Transverse colon (tissue), 4 donors: ENCODE data around the gene RPS6KC1. TPM values are rescaled to one million over a fixed set of nuclear protein-coding genes. Genes with fewer than 3 reads are reported as not detected.
"Not testable (repeated sequence)": the region's sequence is repeated elsewhere in the genome, so short reads cannot be mapped to it uniquely, and the experiment has no call there.

ENCODE experiments used
- DNase-seq: peaks from one replicate; pipeline ENCODE4 v3.0.0-alpha.2; 2019
- H3K27ac ChIP-seq, 4 donors: fragments of 200-600 bp; sonication (generic); 2 replicates each; pipeline ENCODE4 v1.5.1; 2016 to 2018; ENCODE audit warnings: inconsistent platforms in 4 of 4
- H3K27me3 ChIP-seq: fragments of 200-600 bp; sonication (generic); 2 replicates; pipeline ENCODE4 v1.5.1; 2017; ENCODE audit warnings: inconsistent platforms
- H3K36me3 ChIP-seq, 4 donors: fragments of 200-600 bp; sonication (generic); 2 replicates each; pipeline ENCODE4 v1.5.1; 2017 to 2019; ENCODE audit warnings: inconsistent platforms in 4 of 4
- H3K4me1 ChIP-seq, 4 donors: fragments of 200-600 bp; sonication (generic); 2 replicates each; pipeline ENCODE4 v1.5.1; 2017 to 2020; ENCODE audit warnings: inconsistent platforms in 4 of 4
- H3K4me3 ChIP-seq, 4 donors: fragments of 200-600 bp; sonication (generic); 1 replicate in 1 of 4; 2 replicates in 3 of 4; pipeline versions ENCODE4 v1.5.1 to v1.6.1; 2017 to 2019; ENCODE audit warnings: inconsistent platforms in 4 of 4
- H3K9me3 ChIP-seq, 2 donors: fragments of 200-600 bp; sonication (generic); 2 replicates each; pipeline ENCODE4 v1.5.1; 2017 to 2019; ENCODE audit warnings: inconsistent platforms in 2 of 2
- CTCF ChIP-seq, 5 experiments: fragments of 200-600 bp in 3 of 5; fragments of 450-650 bp in 2 of 5; sonication (generic) in 3 of 5; IDR thresholded peaks; 1 replicate in 2 of 5; 2 replicates in 3 of 5; pipeline ENCODE4 v1.5.1; 2016 to 2017; ENCODE audit warnings: antibody characterized with exemption in 5 of 5, inconsistent platforms in 3 of 5, mild to moderate bottlenecking in 2 of 5, moderate library complexity in 1 of 5
- EP300 ChIP-seq: sonication (generic); formaldehyde crosslinking; IDR thresholded peaks from one replicate; pipeline ENCODE4 v1.6.1; 2017; ENCODE audit warnings: antibody characterized with exemption, low read depth
- POLR2A ChIP-seq: fragments of 450-650 bp; IDR thresholded peaks from one replicate; pipeline ENCODE4 v1.6.1; 2016; ENCODE audit warnings: antibody characterized with exemption, mild to moderate bottlenecking, moderate library complexity
- POLR2AphosphoS5 ChIP-seq, 3 donors: sonication (generic); formaldehyde crosslinking; IDR thresholded peaks; one replicate each; pipeline ENCODE4 v1.6.1; 2016; ENCODE audit warnings: antibody characterized with exemption in 3 of 3
- WGBS, 2 donors: methylation state at CpG; one replicate each; pipeline ENCODE4 v1.1.5; 2018; ENCODE audit warnings: low coverage in 1 of 2; 5-methylcytosine and 5-hydroxymethylcytosine counted together
- in situ Hi-C, 4 donors: fragments of 200-750 bp; cut with MboI; loops; one replicate each; pipeline versions ENCODE4 v1.15.0 to v1.15.1; 2017; ENCODE audit warnings: low sequenced_read_pairs in 3 of 4, low pct_ligation_motif_present in 1 of 4, low pct_unique_long_range_greater_than_20kb in 1 of 4
- intact Hi-C: fragments of 100-400 bp; cut with DNase I; formaldehyde crosslinking; loops from one replicate; pipeline ENCODE4 v1.15.1; 2023; ENCODE audit warnings: low total_unique reads
- total RNA-seq, 4 donors: library from RNA; depleted of rRNA; stranded (reverse); fragments of >200 nt; gene quantifications; one replicate each; pipeline ENCODE4 v1.1.0, GENCODE V29; 2016

RPS6KC1 gene
- total RNA-seq, 4 donors from 2014 or later: 11.5 to 20.3 (median 14.0) TPM

- intact Hi-C loops: no loop called here
- H3K27ac ChIP-seq: no peak overlapping the region
- in situ Hi-C loops: no loop called here
- no peaks in the 10 kb centered on the region for H3K9me3 ChIP-seq
- no peak for DNase-seq
- no peaks in the 10 kb centered on the region for H3K4me1 ChIP-seq
- TF ChIP-seq CTCF (IDR thresholded peaks at IDR 0.05): no peak
- no peak for TF ChIP-seq EP300
- no peak for TF ChIP-seq POLR2AphosphoS5 (IDR thresholded peaks at IDR 0.05)
- TF ChIP-seq POLR2A: no peak
- H3K27me3 ChIP-seq: no peaks in the 10 kb centered on the region
- peaks cover 0 to 15% (median 0%) of the 10 kb centered on the region in 4 donors for H3K36me3 ChIP-seq
- no peak overlapping the region for H3K4me3 ChIP-seq
- 96 to 97% methylated on average over 3 of the region's 3 CpGs for WGBS, 2 donors
Measured at GRCh38 chr1:213200630-213201029, 149.6 kb downstream of the RPS6KC1 start.

GRCh38 chr1:213201380-213202155 is 150.5 kb downstream of the RPS6KC1 start:
- WGBS, 2 donors: 100% methylated on average over 1 of the region's 1 CpG
- in situ Hi-C loops: no loop called here
- peaks cover 0 to 15% (median 0%) of the 10 kb centered on the region in 4 donors for H3K36me3 ChIP-seq
- no peak for DNase-seq
- H3K4me1 ChIP-seq: no peaks in the 10 kb centered on the region
- no peak overlapping the region for H3K27ac ChIP-seq
- no peaks in the 10 kb centered on the region for H3K27me3 ChIP-seq
- no peak overlapping the region for H3K4me3 ChIP-seq
- no peaks in the 10 kb centered on the region for H3K9me3 ChIP-seq
- intact Hi-C loops: no loop called here
- no peak for TF ChIP-seq CTCF (IDR thresholded peaks at IDR 0.05)
- no peak for TF ChIP-seq POLR2A
- TF ChIP-seq EP300: no peak
- no peak for TF ChIP-seq POLR2AphosphoS5 (IDR thresholded peaks at IDR 0.05)

- Histone ChIP-seq H3K27me3 (no peaks in the 10 kb centered on the region), H3K4me3 (no peak overlapping the region), H3K4me1 (no peaks in the 10 kb centered on the region), H3K27ac (no peak overlapping the region), H3K36me3 (peaks cover 0 to 20% (median 5%) of the 10 kb centered on the region in 4 donors), H3K9me3 (no peaks in the 10 kb centered on the region)
- in situ Hi-C loops: no loop called here
- 90 to 98% methylated on average over 2 of the region's 2 CpGs for WGBS, 2 donors
- TF ChIP-seq POLR2AphosphoS5 (IDR thresholded peaks at IDR 0.05) (no peak), CTCF (IDR thresholded peaks at IDR 0.05) (no peak), POLR2A (no peak), EP300 (no peak)
- intact Hi-C loops: no loop called here
- no peak for DNase-seq
Measured at GRCh38 chr1:213211201-213211600, 160.2 kb downstream of the RPS6KC1 start.

GRCh38 chr1:213219076-213219475 is 168.0 kb downstream of the RPS6KC1 start:
- H3K4me1 ChIP-seq, H3K36me3 ChIP-seq, DNase-seq, in situ Hi-C loops, H3K27me3 ChIP-seq, H3K9me3 ChIP-seq, intact Hi-C loops, H3K4me3 ChIP-seq, H3K27ac ChIP-seq: not testable (repeated sequence)
- 90 to 98% methylated on average over 2 of the region's 2 CpGs for WGBS, 2 donors

GRCh38 chr1:213221209-213221608 is 170.2 kb downstream of the RPS6KC1 start:
- 87 to 91% methylated on average over 3 to 4 of the region's 4 CpGs for WGBS, 2 donors
- no peaks in the 10 kb centered on the region for H3K4me1 ChIP-seq
- H3K36me3 ChIP-seq: no peaks in the 10 kb centered on the region
- intact Hi-C loops: no loop called here
- no peak for TF ChIP-seq CTCF (IDR thresholded peaks at IDR 0.05)
- no peak for TF ChIP-seq POLR2AphosphoS5 (IDR thresholded peaks at IDR 0.05)
- TF ChIP-seq POLR2A: no peak
- TF ChIP-seq EP300: no peak
- in situ Hi-C loops: no loop called here
- no peak overlapping the region for H3K27ac ChIP-seq
- no peaks in the 10 kb centered on the region for H3K27me3 ChIP-seq
- DNase-seq: no peak
- H3K4me3 ChIP-seq: no peak overlapping the region
- no peaks in the 10 kb centered on the region for H3K9me3 ChIP-seq
